GM18526 (cell line): ENCODE results near the gene ADAM12.

ENCODE experiments used
- POLR2A ChIP-seq: IDR thresholded peaks from 3 replicates; pipeline ENCODE4 v1.6.1; 2011; ENCODE audit not compliant: insufficient read length; ENCODE audit errors: extremely low read depth

Gene ADAM12

DNA sequence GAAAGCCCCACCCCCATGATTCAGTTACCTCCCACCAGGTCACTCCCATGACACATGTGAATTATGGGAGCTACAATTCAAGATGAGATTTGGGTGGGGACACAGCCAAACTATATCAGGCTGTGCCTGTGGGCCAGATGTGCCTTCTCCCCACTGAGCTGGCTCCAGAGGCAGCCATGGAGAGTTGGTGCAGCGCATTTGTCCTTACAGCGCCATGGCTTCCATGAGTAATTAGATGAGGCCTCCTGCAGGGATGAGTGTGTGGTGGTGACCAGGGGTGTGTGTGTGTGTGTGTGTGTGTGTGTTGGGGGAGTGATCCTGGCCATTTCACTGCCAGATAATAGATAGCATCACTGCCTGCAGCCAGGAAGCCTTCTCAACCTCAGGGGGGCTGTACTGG is 397.3 kb downstream of the ADAM12 start:
- no peak for TF ChIP-seq POLR2A

DNA sequence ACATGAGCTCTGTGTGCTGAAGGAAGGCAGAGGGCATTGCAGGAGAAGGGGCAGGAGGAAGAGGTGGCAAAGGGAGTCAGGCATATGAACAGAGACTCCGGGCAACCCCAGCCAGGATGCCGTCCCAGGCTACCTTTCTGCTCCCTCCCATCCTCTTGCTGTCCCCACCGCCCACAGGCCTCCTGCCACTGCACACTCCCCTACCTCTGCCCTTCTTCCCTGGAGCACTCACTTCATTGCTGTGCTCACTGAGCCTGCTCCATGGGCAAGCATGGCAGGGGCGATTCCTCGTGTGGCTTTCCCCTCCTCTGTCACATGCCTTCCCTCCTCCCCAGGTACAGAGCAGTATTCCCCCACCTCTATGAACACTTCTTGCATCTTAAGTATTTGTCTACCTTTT is 398.5 kb downstream of the ADAM12 start:
- no peak for TF ChIP-seq POLR2A

DNA sequence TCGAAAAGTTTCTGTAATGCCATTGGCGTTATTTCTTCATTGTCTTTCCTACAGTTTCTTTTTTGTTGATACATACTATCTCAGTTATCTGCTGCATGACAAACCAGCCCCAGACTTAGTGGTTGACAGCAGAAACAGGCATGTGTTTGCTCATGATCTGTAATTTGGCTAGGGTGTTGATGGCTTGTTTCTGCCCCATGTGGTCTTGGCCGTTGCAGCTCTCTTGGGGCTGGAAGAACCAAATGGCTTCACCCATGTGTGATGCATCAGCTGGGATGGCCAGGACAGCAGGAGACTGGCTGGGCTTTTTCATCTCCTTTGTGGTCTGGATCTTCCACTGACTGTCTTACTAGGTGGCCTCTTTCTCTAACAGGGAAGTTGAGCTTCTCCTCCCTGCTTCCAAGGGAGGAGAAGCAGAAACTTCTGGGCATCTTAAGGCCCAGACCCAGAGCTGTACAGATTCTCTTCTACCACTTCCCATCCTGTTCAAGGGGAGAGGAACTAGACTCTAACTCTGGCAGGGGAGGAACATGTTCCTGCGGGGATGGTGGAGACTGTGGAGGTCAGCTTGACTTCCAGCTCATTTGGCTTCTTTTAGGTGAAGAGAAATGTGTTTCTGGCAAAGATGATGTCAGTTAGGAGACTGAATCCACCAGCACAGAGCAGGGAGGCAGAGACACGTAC is 402.6 kb downstream of the ADAM12 start:
- TF ChIP-seq POLR2A, result no peak

DNA sequence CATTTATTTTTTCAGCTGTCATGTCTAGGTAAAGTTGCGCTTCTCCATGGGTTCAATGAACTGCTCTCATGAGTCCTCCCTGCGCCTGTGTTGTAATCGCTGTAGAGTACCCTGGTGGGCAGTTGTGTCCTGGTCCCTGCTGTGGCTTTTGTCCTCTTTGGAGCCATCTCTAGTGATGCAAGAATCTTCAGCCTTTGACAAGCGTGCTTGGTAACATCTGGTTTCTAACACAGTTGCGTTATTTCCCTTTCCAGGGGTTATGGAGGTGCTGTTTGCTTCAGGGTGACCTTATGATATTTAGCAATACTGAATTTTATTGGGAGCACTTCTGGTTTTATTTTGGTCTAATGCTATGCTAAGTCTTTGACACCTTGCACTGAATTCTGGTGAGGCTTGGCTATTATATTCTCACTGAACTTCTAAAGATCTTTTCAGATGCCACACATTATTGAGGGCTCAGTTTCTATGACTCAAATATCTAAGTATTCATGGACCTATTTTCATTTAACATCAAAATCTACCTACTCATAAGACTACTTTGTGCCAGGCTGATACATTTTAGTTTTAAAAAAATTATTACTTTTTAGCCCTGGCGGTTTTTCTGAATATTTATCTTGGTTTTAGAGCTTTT is 403.3 kb downstream of the ADAM12 start:
- no peak for TF ChIP-seq POLR2A

DNA sequence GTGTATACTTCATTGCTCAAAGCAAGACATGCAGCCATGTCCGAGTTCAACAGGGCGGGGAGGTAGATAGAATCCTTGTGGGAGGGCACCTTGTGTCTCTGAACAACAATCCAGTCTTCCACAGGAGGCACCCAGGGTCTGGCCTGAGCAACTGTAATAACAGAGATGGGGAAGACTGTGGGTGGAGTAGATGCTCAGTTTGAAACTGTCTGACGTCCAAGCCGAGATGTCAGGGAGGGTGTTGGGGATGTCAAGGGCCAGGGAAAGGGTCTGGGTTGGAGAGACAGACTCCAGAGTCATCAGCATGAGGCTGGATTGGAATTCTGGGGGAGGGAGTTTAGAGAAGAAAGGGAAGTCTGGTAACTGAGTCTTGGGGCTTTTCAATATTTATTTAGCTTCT is 403.9 kb downstream of the ADAM12 start:
- TF ChIP-seq POLR2A, result no peak

DNA sequence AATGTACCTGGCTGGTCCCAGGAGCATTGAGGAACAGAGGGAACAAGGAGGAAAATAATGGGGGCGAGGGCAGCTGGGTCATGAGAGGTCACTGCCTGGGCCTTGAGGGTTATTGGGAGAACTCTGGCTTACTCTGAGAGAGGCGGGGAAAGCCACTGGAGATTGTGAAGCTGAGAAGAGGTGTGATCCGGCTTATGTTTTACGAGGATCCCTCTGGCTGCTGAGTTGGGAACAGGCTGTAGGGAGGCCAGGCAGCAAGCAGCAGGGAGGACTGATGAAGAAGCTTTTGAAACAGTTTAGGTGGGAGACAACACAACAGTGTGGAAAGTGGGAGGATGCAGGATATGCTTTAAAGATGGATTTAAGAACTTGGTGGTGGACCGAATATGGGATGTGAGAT is 404.6 kb downstream of the ADAM12 start:
- TF ChIP-seq POLR2A, result no peak

DNA sequence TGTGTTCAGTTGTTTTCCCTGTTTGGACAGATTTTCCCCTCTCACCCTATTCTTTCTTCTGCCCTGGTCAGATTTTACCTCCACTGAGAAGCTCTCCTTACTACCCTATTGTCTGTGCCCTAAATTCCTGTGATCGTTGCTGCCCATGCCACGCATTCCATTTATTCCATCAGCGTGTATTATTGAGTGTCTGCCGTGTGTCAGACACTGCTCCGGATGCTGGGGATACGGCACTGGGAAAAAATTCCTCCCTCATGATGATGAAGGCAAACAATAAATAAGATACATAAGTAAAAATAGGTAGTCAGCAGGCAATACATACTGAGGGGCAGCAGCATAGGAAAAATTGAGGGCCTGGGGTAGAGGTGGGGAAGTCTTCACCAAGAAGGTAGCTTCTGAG is 405.1 kb downstream of the ADAM12 start:
- no peak for TF ChIP-seq POLR2A

DNA sequence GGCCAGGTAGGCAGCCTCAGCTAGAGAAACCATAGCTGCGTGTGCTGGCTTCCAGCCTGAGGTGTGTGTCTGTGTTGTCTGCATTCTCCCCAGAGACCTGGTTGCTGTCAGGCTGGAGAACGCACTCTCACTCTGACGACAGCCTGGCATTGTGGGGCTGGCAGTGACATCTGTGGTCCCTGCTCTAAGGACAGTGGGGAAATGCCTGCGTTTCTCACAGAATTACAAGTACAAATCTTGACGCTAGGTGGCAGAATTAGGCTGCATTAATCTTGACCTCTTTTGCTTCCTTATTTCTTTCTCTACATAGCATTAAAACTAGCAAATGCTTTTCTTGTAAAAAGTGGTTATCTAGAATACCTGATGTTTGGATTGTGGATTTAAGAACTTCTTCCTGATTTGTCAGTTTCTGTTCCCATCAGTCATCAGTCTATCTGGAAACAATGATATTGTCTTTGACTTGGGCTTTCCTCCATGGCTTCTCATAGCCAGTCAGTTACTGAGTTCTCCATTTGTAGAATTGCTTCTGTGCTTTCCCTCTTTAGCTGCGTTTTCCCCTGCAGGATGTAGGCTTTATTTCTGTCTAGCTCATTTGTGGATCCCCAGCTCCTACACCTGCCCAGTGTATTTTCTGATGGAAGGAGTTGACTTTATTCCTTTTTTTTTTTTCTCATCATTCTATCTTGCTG is 405.9 kb downstream of the ADAM12 start:
- TF ChIP-seq POLR2A, result no peak

DNA sequence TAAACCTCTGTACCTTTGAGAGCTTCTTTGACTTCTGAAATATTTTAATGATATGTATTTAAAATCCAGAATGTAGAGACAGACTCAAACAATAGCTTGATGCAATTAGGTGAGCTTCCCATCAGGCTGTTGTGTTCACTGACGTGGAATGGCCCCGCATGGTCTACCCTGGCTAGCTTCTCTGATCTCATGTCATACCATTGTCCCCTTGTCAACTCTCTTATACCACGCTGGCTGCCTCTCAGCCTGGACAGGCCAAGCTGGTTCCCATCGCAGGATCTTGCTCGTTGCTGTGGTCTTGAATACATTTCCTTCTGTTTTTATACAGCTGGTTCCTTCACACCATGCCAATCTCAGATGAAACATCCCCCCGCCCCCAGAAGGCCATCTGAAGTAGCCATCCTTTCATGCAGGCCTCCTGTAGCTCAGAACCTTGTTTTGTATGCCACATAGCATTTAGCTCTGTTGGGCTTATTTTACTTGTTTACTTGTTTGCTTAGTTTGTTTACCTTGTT is 407.7 kb downstream of the ADAM12 start:
- no peak for TF ChIP-seq POLR2A

DNA sequence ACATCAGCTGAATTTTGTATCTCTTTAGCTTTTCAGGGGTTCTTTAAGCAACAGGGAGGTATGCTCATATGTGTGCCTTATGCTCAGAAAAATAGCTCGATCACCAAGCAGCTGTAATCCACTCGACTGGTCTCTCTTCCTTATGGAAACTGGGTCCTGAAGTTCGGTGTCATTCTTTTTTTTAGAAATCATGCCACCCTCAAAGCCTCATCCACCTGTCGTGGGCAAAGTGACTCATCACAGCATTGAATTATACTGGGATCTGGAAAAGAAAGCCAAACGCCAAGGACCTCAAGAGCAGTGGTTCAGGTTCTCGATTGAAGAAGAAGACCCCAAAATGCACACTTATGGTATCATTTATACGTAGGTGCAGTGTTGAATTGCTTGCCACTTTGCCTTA is 408.3 kb downstream of the ADAM12 start:
- TF ChIP-seq POLR2A, result no peak

DNA sequence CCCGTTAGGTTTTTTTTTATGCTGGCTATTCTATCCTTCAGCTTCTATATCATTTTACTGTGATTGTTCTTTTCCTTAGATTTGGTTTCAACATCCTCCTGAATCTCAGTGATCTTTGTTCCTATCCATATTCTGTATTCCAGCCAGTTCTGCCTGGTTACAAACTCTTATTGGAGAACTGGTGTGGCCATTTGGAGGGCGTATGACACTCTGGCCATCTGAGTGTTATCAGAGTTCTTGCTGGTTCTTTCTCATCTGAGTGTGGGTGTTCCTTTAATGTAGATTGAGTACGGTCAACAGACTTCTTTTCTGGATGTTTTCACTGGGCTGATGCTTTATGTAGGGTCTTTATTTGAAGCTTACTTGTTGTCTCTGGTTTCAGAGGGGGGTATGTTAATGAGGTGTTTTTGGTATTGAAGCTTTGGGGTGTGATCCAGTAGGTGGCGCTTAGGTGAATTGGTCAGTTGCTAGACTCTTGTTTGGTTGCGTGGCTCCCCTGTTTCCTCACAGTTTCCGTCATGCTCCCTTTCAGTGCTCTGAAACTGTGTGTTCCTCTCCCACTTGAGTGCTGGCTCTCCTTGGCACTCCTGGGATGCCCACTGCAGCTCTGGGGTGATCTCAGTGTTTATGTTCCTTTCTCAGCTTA is 411.2 kb downstream of the ADAM12 start:
- TF ChIP-seq POLR2A, result no peak

DNA sequence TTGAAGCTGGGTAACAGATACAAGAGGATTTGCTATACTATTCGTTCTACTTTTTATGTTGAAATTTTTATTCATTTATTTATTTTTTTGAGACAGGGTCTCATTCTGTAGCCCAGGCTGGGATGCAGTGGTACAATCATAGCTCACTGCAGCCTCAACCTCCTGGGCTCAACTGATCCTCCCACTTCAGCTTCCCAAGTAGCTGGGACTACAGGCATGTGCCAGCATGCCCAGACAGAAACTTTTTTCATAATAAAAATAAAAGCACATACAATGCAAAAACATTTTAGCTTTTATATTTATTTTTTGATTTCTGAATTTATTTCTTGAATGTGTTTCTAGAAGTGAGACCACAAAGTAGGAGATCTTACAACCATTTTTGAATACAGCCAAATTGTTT is 420.7 kb downstream of the ADAM12 start:
- no peak for TF ChIP-seq POLR2A

DNA sequence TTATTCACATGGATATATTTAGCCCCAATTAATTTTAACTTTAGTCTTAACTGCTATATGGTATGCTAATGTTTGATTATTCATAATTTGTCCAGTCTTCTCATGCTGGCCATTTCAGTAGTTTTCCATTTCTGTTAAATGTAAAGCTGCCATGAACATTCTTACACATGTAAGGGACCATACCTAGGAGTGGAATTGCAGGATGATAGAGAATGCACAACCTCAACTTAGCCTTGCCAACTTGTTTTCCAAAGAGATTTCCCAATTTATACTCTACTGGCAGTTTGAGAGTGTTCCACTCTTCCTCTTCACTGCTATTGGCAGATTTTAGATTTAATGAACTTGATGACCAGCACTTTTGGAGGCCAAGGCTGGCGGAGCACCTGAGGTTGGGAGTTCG is 423.7 kb downstream of the ADAM12 start:
- TF ChIP-seq POLR2A, result no peak
